ENCODE measurements around the gene KCNB1.

KCNB1 gene

DNA sequence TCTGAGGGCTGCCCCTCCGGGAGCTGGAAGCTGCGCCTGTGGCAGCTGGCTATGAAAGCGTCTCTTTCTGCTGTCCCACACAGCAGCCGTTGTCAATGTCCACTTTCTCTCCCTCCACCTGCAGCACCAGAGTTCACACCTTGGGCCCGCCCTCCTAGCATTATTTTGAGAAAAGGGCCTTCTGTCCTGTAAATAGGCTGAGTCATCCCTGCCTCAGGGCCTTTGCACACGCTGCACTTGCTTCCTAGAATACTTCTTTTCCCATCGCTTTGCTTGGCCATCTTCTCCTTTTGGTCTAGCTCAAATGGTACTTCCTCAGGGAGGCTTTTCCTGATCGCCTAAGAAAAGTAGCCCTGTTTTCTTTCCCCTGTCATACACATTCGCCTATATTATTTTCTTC, 135.3 kb downstream of the KCNB1 start:
- DNase-seq: no peak

DNA sequence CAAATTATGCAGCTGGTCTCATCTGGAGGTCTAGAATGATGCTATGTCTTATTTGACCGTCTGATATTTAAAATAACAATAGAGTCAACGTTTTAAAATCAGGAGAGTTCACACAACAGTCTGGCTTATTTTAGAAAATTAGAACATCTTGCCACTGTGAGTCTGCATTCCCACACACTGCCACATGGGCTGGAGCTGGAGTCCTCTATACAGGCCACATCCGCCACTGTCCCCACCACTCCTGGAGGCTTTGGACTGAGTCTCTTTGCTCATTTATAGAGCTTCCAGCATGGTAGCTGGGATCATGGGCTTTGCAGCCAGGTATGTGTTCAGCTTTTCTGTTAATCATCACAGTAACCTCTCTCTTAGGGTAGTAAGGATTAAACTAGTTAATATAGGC, 135.8 kb downstream of the KCNB1 start:
- DNase-seq: no peak

DNA sequence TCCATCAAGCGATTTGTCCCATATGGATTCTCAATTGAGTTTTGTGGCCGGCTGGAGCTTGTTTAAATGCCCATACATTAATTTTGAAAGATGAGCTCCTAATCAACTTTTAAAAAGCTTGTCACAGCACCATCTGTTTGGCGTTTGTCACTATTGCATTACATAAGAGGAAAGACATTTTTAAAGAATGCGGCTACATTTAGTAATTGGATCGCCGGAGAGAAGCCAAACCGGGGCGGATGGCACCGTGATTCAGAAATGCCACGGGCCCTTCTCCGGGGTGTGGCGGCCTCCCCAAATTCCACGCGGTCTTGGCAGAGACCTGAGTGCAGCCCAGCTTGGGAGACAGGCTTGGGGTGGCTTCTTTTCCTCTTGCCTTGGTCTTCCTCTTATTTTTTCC, 136.9 kb downstream of the KCNB1 start:
- DNase-seq: no peak

DNA sequence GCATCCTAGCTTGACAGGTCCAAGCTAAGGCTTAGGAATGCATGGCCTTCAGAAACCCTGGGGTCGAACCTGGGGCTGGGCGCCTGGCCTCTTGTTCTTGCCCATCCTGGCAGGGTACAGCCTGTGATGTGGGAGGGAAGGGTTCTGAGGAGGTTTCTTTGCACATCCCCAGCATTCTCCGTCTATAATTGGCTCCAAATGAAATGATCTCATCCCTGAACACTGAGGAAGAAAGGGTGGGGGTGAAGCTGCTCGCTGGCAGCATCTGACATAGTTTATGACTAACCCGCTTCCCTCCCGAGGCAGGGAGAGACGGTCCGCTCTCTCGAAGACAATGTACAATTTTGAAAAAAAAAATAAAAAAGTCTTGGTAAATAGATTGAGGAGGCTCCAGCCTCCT, 137.5 kb downstream of the KCNB1 start:
- no peak for DNase-seq

DNA sequence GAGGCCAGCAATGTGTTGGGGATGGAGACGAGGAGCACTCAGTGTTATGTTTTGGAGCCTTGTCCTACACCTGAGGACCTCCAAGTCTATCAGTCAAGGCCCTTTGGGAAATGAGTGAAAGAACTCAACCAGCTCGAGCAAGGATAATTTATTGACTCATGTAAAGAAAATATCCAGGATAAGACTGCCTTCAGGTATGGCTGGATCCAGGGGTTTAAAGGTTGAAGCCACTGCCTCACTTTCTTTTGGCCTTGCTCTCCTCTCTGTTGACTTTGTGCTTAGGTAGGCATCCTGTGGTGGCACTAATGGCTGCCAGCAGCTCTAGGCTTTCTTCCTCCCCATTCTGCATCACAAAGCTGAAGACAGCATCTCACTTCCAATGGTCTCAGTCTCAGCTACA, 138.3 kb downstream of the KCNB1 start:
- DNase-seq: no peak

DNA sequence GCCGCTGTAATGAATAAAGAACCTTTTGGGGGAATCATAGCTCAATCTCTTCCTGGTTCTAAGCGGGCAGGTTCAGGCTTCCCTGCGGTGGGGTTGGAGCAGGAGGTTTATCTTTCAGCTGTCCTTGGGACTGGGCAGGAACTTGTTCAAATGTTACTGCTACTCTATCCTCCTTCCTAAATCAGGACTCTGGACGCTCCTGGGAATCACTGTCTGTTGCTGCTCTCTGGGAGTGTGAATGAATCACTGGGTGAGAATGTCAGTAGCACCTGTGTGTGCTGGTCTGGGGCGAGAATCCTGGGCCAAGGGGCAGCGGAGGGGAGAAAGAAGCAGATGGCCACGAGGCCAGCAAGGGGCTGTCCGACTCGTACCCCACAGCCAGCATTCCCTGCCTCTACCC, 139.2 kb downstream of the KCNB1 start:
- no peak for DNase-seq

DNA sequence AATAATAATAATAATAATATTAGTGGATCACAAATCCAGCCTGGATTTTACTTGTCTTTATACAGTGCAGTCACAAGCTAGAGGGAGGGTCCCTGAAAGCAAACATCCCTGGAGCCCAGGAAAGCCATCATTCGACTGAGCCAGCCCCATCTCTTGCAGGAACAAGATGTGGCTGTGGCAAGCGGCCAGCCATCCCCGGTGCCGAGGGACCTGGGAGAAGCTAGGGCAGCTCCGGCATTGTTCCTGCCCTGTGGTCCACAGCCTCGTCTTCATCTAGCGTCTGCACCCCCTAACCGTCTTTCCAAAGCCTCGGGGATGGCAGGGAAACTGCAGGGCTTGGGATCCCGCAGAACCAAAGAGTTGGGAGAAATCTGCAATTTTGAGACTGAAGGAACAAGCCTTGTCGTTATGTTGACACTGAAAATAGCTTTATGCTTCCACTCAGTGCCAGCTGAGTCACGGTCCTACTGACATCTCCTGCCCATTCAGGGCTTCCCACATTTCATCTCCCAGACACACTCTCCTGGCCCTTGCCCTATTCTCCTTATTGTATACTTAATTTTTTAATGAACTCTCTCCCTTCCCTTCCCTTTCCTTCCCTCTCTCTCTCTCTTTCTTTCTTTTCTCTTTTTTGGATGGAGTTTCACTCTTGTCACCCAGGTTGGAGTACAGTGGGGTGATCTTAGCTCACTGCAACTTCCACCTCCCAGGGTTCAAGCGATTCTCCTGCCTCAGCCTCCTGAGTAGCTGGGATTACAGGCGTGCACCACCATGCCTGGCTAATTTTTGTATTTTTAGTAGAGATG, 142.1 kb downstream of the KCNB1 start:
- no peak for DNase-seq

DNA sequence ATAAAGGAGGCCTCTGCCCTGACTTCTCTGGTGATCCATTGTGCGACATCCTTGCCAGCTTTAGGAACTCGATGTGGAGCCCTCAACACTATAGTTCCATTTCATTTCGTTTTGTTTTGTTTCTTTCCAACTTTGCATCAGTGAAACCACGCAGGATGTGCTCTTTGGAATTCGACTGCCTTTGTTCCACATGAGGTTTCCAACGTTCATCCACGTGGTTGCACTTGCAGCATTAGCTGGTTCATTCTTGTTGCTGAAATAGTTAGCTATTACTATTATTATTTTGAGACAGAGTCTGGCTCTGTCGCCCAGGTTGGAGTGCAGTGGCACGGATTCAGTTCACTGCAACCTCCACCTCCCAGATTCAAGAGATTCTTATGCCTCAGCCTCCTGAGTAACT, 143.3 kb downstream of the KCNB1 start:
- DNase-seq: no peak

DNA sequence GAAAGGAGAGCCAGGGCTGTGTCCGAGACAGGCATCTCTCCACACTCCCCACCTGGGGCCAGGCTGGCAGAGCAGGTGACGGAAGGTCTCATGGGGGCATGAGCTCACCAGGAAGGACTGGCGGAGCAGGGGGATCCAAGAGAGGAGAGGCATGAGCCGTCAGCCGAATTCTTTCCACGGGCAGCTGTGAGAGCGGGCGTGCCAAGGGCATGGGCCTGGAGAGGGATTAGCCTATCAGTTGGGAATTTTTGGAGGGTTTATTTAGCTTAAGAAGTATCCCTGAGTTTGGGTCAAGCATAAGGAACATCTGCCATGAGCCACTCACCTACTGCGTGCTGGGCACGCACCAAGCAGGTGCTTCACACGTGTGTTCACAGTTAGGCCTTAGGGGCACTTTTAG, 144.4 kb downstream of the KCNB1 start:
- no peak for DNase-seq

DNA sequence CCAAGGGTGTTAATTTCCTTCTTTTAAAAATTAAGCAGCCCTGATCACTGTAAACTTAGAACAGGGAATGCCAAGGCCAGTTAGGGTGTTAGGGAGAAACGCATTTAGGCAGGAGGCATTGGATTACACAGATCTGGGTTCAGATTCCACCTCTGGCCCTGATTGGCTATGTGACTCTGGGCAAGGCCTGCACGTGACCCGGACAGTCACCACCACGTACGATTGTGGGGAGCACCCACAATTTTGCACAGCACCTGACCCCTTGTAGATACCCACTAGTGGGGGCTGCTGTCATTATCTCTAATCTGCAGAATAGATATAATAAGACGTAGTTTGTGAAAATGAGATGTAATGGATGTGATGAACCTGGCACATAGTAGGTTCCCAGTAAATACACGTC, 145.1 kb downstream of the KCNB1 start:
- DNase-seq: no peak

DNA sequence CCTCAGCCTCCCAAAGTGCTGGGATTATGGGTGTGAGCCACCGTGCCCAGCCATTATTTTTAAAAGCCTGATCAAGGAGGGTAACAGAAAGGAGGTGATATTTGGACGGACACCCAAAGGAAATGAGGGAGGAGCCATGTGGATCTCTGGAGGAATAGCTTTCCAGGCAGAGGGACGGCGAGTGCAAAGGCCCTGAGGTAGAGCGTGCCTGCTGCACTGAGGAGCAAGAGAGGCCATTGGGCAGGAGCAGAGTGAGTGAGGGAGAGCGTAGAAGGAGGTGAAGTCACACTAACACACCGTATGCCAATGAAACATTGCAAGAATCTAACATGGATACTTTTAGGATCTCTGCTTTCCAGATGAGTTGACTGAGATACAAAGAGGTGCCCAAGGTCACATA, 145.7 kb downstream of the KCNB1 start:
- no peak for DNase-seq

DNA sequence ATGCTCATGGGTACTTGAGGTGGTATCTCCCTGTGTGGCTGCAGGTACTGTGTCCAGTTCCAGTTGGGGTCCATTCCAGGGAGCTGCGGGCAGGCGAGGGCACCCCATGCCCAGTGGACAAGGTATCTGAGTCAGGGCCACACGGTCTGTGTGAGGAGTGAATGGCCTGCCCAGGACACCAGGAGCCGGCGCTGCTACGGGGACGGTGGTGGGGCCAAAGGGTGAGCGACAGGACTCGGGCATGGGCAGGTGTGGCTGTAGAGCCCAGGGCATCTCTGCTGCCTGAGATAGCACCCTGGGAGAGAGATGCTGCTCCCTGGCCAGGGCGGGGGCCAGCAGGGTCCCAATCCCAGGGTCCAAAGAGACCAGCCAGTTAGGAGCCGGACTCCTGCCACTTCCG, 147.0 kb downstream of the KCNB1 start:
- no peak for DNase-seq

DNA sequence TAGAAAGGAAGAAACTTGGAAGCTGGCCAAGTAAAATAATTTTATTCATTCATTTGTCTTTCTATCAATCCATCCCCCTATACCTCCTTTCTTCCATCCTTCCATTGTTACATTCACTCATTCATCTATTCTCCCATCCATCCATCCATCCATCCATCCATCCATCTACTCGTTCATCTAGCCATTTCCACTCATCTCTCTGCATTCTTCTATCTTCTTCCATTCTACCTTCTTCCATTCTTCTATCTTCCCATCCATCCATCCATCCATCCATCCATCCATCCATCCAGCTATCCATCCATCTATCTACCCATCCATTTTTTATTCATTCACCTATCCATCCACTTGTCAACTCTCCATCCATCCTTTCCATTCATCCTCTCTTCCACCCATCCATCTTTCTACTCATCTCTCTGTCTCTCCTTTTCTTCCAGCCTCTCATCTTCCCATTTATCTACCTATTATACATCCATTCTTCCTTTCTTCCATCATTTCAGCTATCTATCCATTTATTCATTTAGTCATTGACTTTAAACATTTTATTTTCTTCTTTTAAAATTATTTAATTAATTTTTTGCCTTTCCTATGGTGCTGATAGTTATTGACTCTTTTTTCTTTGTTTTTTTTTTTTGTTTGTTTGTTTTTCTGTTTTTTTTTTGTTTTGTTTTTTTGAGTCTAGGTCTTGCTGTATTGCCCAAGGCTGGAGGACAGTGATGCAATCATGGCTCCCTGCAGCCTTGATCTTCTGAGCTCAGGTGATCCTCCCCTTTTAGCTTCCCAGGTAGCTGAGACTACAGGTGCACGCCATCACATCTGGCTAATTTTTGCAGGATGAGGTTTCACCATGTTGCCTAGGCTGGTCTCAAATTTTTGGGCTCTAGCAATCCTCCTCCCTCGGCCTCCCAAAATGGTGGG, 151.5 kb downstream of the KCNB1 start:
- no peak for DNase-seq

DNA sequence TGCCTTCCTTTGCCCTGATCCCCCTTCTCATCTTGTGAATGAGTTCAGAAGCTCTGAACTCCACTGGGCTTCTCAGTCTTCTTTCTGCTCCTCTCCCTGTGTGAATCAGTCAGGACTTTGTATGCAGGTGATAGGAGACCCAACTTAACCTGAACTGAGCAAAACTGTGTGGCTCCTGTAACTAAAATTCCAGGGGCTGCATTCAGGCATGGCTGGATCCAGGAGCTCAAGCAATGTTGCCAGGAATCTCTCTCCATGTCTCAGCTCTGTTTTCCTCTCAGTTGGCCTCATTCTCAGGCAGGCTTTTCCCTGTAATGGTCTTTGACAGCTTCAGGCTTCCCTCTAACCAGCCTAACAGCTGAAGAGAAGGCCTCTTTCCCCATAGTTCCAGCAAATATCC, 153.7 kb downstream of the KCNB1 start:
- no peak for DNase-seq

DNA sequence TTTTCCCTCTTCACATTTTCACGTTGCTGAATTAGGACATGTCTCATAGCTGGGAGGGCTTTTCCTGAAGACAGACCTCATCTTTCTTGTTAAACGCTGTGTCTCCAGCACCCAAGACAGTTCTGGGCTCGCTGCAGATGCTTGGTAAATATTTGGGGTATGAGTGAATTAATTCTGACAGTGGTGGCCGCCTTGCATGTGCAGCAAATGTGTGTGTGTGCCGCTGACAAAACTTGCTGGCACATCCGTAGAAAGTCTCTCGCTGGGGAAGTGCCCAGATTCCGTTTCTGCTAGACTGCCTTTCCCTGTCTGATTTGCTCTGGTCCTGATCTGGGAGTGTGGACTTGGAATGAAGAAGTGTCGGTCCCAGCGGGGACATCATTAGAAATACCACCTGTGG, 156.4 kb downstream of the KCNB1 start:
- DNase-seq: no peak

DNA sequence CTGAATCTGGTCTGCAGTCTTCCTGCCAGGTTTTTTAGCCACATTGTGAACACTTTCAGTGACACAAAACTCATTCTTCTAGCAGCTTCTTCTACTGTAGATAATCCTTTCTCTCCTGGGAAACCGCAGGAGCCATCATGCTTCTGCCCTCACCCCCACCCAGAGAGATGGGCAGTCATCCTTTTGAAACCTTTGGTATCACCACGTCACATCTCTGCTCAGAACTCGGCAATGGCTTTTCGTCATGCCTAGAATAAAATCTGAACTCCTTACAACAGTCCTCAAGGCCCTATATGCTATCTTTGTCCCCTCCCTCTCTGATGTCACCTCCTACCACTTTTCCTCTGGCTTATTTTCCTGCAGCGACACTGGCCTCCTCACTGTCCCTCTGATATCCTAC, 158.2 kb downstream of the KCNB1 start:
- no peak for DNase-seq

DNA sequence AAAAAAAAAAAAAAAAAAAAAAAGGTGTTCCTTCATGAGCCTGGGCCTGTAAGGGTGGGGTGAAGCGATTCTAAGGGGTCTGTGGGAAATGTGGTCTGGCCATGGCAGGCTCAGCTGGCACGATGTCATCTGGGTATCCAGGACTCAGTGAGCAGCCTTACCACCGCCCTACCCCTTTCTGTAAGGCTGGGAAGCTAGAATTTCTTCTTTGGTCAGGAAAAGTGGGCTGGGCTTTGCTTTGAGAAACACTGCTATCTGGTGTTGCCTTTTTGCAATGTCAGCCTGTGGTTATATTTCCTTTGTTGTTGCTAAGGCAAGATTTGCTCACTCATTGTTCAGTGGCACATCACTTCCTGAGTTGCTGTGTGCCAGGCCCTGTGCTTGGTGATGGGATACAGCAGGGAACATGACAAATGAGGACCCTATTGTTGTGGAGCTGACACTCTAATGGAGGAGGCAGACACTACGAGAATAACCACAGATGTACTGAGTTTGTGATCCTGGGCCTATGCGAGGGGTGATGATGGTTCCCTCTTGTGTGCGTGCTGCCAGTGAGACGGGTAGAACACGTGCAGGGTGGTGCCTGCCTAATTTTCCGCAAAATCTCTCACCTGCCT, 158.7 kb downstream of the KCNB1 start:
- DNase-seq: no peak

DNA sequence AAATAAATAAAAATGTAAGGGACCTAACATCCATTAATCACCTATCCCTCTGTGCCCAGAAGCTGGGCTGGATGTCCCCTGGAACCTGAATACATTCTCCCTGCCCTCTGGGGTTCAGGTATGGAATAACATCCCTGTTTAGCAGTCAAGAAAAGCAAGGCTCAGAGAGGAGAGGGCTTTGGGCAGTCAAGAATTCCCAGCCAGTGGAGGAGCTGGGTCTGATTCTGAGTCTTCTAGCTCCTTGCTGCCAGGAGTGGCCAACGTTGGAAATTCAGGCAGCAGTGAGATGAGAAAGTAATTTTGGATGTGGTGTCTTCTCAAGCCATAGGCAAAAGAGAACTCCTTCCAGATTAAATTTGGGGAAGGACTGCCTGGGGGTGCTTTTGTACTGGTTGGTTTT, 162.0 kb downstream of the KCNB1 start:
- no peak for DNase-seq

DNA sequence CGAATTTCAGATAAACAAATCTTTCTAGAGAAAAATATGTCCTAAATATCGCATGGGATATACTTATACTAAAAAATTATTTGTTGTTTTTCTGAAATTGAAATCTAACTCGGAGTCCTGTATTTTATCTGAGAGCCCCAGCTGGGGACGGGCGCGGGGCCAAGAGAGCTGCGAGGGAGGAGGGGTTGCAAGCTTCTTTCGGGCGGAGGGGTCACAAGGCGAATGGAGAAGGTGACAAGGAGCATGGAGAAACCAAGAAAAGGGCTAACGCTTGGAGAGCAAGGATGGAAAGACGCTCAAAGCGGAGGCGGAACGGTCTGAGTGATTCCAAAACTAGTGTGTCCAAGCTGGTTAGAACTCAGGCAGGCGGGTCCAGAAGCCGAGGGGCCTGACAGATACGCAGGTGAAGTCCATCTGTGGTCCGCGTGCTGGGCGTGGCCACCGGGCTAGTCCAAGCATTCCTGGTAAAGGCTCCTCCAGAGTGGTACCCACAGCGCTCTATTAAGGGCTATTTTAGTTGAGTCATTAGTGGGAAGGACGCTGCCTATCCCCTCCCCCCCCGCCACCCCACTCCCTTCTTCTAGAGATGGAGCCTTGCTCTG, 163.2 kb downstream of the KCNB1 start:
- DNase-seq: no peak

DNA sequence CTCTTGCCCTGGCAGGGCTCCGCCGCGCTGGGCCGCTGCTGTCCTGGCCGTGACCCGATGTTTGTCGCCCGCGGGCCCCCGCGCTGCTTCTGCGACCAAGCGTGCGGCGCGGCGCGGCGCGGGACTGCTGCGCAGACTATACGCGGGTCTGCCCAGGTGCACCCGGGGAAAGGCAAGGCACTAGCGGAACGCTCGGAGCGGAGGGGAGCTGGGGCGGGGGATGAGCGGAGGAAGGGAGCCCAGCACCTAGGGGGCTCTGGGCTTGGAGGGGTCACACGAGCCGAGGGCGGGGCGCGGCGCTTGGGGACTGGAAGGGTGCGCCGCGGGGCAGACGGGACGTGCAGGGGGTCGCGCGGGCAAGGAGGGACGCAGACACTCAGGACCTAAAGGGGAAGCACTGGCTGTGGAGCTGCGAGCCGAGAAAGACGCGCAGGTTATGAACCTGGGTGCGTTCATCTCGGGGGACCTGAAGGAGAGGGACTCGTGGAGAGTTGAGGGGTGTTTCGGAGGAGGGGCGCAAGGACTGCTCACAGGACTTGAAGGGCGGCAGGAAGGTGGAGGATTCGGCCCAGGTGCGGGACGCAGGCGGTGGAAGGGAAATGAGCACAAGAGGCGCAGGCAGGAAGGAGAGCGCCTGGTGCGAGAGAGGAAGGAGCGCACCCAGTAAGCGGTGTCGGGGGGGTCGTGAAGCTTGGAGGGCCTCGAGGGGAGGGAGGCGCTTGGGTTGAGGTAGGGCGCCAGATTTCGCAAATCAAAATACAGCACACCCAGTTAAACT, 163.8 kb downstream of the KCNB1 start:
- no peak for DNase-seq

DNA sequence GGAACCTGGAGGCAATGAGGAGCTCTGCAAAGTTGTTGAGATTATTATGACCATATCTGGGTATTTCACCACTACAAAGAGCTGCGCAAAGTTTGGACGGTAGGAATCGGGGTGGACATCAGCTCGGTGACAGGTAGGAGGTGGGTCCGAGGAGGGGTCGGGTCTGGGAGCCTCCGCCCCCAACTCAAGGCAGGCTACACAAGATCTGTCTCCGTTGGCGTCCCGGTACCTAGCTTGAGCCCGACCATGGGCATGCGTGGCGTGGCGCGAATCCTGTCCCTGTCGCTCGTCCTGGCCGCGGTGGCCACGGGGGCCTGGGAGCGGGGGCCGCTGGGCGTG, 164.4 kb downstream of the KCNB1 start:
- DNase-seq: no peak

DNA sequence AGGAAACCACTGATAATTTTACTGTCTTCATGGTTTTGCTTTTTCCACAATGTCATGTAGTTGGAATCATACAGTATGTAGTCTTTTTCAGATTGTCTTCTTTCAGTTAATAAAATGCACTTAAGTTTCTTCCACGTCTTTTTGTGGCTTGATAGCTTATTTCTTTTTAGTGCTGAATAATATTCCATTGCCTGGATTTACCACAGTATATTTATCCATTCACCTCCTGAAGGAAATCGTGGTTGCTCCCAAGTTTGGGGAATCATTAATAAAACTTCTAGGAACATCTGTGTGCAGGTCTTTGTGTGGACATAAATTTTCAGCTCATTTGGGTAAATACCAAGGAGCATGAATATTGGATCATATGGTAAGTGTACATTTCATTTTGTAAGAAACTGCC, 165.8 kb downstream of the KCNB1 start:
- no peak for DNase-seq

DNA sequence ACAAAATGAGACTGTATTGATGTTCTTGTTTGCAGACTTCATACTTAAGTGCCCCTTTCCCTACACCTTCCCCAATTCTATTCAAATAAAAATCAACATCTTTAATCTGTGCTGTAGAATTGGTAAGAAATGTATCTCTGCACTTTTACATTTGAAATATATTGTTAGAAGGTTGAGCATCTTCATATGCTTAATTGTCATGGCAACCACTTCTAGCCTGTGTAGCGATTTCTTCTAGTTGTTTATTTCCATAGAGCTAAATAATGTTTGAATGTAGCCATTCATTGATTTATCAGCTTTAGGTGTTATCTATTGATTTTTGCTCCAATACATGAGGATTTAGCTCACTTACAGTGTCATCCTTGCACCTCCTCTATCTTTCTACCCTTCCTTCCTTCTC, 166.9 kb downstream of the KCNB1 start:
- no peak for DNase-seq
